Measurements from ENCODE around the gene PXDN.

DNA sequence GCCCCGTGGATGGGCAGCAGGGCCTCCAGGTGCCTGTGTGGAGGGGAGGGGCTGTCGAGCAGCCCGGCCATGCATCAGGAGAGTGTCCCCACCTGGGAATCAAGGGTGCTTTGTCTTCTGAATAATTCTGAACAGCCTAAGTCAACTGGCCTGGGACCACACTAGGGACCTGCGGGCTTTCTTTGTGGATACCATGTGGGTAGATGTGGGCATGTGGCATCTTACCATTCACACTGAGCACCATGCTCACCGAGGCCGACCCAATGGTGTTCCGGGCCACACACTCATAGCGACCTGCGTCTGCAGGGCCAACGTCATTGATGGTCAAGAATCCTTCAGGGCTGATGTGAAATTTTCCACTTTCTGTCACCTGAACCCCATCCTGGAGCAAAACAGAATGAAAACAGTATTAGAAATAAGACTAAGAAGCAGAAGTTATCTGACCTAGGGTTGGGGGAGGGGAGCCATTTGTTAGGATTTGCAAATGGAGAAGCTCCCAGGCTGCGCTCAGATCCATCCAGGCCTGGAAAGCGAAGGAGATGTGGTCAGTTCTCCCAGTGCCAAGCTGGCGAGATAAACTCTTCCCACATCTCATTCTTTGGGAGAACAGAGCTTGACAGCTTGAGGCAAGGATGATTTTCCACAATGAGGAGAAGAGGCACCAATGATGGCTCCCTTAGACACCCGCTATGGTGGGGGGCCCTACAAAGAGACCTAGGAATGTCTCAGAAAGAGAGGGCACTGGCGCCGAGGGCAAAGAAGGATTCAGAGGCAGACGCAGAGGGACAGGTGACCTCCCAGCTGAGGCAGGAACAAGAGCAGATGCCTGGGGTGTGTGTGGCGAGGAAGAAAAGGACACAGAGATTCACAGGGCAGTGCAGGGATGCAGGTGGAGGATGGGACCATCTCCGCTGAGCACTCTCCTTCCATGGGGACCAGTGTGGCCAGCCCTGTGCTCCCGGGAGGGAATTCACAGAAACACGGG, 83.4 kb downstream of the PXDN start:
- TF ChIP-seq, protein P1, sequence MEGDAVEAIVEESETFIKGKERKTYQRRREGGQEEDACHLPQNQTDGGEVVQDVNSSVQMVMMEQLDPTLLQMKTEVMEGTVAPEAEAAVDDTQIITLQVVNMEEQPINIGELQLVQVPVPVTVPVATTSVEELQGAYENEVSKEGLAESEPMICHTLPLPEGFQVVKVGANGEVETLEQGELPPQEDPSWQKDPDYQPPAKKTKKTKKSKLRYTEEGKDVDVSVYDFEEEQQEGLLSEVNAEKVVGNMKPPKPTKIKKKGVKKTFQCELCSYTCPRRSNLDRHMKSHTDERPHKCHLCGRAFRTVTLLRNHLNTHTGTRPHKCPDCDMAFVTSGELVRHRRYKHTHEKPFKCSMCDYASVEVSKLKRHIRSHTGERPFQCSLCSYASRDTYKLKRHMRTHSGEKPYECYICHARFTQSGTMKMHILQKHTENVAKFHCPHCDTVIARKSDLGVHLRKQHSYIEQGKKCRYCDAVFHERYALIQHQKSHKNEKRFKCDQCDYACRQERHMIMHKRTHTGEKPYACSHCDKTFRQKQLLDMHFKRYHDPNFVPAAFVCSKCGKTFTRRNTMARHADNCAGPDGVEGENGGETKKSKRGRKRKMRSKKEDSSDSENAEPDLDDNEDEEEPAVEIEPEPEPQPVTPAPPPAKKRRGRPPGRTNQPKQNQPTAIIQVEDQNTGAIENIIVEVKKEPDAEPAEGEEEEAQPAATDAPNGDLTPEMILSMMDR (IDR thresholded peaks at IDR 0.05): no peak
- no peak for TF ChIP-seq EZH2 (IDR thresholded peaks at IDR 0.05; ENCODE audit: borderline replicate concordance, insufficient read depth, low read depth, low read length, poor library complexity, severe bottlenecking)
